GM04503 (cell line): ENCODE results near the gene RAB11FIP3.
"Not testable (repeated sequence)": the region's sequence is repeated elsewhere in the genome, so short reads cannot be mapped to it uniquely, and the experiment has no call there.

Experiments used
- DNase-seq: peaks from one replicate; pipeline ENCODE4 v3.0.0-alpha.2; 2012; ENCODE audit warnings: low read depth

Gene RAB11FIP3

GRCh38 chr16:494676-495075 lies 69.2 kb downstream of the RAB11FIP3 start:
- not testable (repeated sequence) for DNase-seq

GRCh38 chr16:495127-495748 lies 69.8 kb downstream of the RAB11FIP3 start:
- DNase-seq, result no peak

- DNase-seq, result no peak
These were observed 70.8 kb downstream of the RAB11FIP3 start for GRCh38 chr16:496097-496886.

GRCh38 chr16:497258-497657 lies 71.8 kb downstream of the RAB11FIP3 start:
- no peak for DNase-seq

GRCh38 chr16:499924-500323 lies 74.5 kb downstream of the RAB11FIP3 start:
- DNase-seq, result no peak

GRCh38 chr16:500709-501108 lies 75.3 kb downstream of the RAB11FIP3 start:
- DNase-seq, result no peak

- no peak for DNase-seq
These were observed 76.9 kb downstream of the RAB11FIP3 start for GRCh38 chr16:502179-502943.

GRCh38 chr16:503150-504071 lies 78.0 kb downstream of the RAB11FIP3 start:
- no peak for DNase-seq

- DNase-seq, result no peak
These were observed 80.2 kb downstream of the RAB11FIP3 start for GRCh38 chr16:505479-506245.

- DNase-seq, result no peak
These were observed 80.7 kb downstream of the RAB11FIP3 start for GRCh38 chr16:506246-506546.

- not testable (repeated sequence) for DNase-seq
These were observed 82.1 kb downstream of the RAB11FIP3 start for GRCh38 chr16:507527-507926.

GRCh38 chr16:507996-508395 lies 82.5 kb downstream of the RAB11FIP3 start:
- no peak for DNase-seq

GRCh38 chr16:508884-509736 lies 83.7 kb downstream of the RAB11FIP3 start:
- DNase-seq, result no peak

- no peak for DNase-seq
These were observed 84.8 kb downstream of the RAB11FIP3 start for GRCh38 chr16:510066-510825.

GRCh38 chr16:512802-513201 lies 87.4 kb downstream of the RAB11FIP3 start:
- DNase-seq, result no peak

- no peak for DNase-seq
These were observed 88.5 kb downstream of the RAB11FIP3 start for GRCh38 chr16:513950-514349.

GRCh38 chr16:515175-515938 lies 89.9 kb downstream of the RAB11FIP3 start:
- DNase-seq, result no peak

GRCh38 chr16:515939-516226 lies 90.4 kb downstream of the RAB11FIP3 start:
- DNase-seq, result no peak

- no peak for DNase-seq
These were observed 90.9 kb downstream of the RAB11FIP3 start for GRCh38 chr16:516301-516700.
